HCT116 (cell line): ENCODE results near the gene INPP5D. TPM values are rescaled to one million over a fixed set of nuclear protein-coding genes. Genes with fewer than 3 reads are reported as not detected.

Experiments used
- ATAC-seq: fragments of 200-7000 bp; cut with Tn5 transposase; 2 replicates; pipeline ENCODE4 v1.9.1; 2020; ENCODE audit warnings: mild to moderate bottlenecking, moderate library complexity
- BruUV-seq: library from RNA; stranded (reverse); fragments of 400-500 nt; replicated peaks from 2 replicates; lab custom pipeline; 2021; lab: Mats Ljungman, UMichigan
- CTCF ChIA-PET: fragments of 300-600 bp; sonication (Branson Sonifier 250); formaldehyde crosslinking; loops from one replicate; lab custom pipeline; 2021; ENCODE audit warnings: antibody characterized with exemption; lab: Charles Lee
- POLR2A ChIA-PET: fragments of 300-600, 350-600 bp; sonication (Branson Sonifier 250); formaldehyde crosslinking; loops from one replicate; lab custom pipeline; 2021; ENCODE audit warnings: antibody characterized with exemption; lab: Charles Lee
- RAD21 ChIA-PET, 2 experiments: fragments of 300-600 bp; sonication (Branson Sonifier 250); formaldehyde crosslinking; loops; one replicate each; lab custom pipeline; 2023; ENCODE audit warnings: low total read pairs in 2 of 2; ENCODE audit not compliant: uncharacterized antibody in 2 of 2, unreplicated experiment in 2 of 2, low non-redundant PET in 1 of 2; lab: Charles Lee
- DNase-seq: peaks from one replicate; pipeline ENCODE4 v3.0.0-alpha.2; 2010; ENCODE audit warnings: low read depth, low spot score
- H2AFZ ChIP-seq: fragments of 200-600 bp; shearing (Covaris generic), sonication (generic); 2 replicates; pipeline ENCODE4 v1.6.1; 2017; ENCODE audit warnings: low read depth, mixed run types, mixed read lengths, antibody characterized with exemption, low read length; ENCODE audit not compliant: poor library complexity, severe bottlenecking
- H3K27ac ChIP-seq: 2 replicates; pipeline ENCODE4 v1.5.1; 2012; ENCODE audit warnings: low read depth, low read length
- H3K27me3 ChIP-seq: fragments of 200-600 bp; sonication (generic); 2 replicates; pipeline ENCODE4 v1.6.1; 2016; ENCODE audit warnings: mixed run types, low read length, mixed read lengths; ENCODE audit not compliant: insufficient read depth
- H3K36me3 ChIP-seq, 2 experiments: fragments of 200-500 bp in 1 of 2; fragments of 200-600 bp in 1 of 2; sonication (Bioruptor generic) in 1 of 2; sonication (generic) in 1 of 2; 2 replicates each; pipeline versions ENCODE4 v1.5.1 to v1.6.1; 2014 to 2016; ENCODE audit warnings: low read length in 2 of 2, inconsistent platforms in 1 of 2, mixed read lengths in 1 of 2, mixed run types in 1 of 2; ENCODE audit not compliant: insufficient read depth in 2 of 2, control insufficient read depth in 1 of 2
- H3K4me1 ChIP-seq, 2 experiments: fragments of 200-600 bp in 1 of 2; sonication (generic) in 1 of 2; 2 replicates each; pipeline versions ENCODE4 v1.5.1 to v1.6.1; 2012 to 2017; ENCODE audit warnings: low read length in 2 of 2, inconsistent platforms in 1 of 2, mild to moderate bottlenecking in 1 of 2, mixed read lengths in 1 of 2, mixed run types in 1 of 2, moderate library complexity in 1 of 2; ENCODE audit not compliant: insufficient read depth in 2 of 2, control insufficient read depth in 1 of 2
- H3K4me2 ChIP-seq: fragments of 200-600 bp; sonication (generic); 2 replicates; pipeline ENCODE4 v1.6.1; 2017; ENCODE audit warnings: mixed run types, low read length, mixed read lengths
- H3K4me3 ChIP-seq, 2 experiments: fragments of 200-600 bp in 1 of 2; sonication (generic) in 1 of 2; replicated peaks in 1 of 2; 2 replicates each; pipeline ENCODE4 v1.5.1; 2011 to 2016; ENCODE audit warnings: low read length in 2 of 2, control low read depth in 1 of 2, low read depth in 1 of 2, mild to moderate bottlenecking in 1 of 2, mixed read lengths in 1 of 2, mixed run types in 1 of 2
- H3K79me2 ChIP-seq: fragments of 200-600 bp; sonication (generic); 2 replicates; pipeline ENCODE4 v1.6.1; 2017; ENCODE audit warnings: mild to moderate bottlenecking, mixed run types, low read length, moderate library complexity, mixed read lengths; ENCODE audit not compliant: insufficient read depth
- H3K9ac ChIP-seq: fragments of 200-600 bp; sonication (generic); 2 replicates; pipeline ENCODE4 v1.6.1; 2016; ENCODE audit warnings: low read length, mixed read lengths
- H3K9me2 ChIP-seq: fragments of 200-600 bp; sonication (generic), shearing (Covaris generic); 2 replicates; pipeline ENCODE4 v1.6.1; 2017; ENCODE audit warnings: mixed run types, mild to moderate bottlenecking, moderate library complexity; ENCODE audit not compliant: insufficient read depth
- H3K9me3 ChIP-seq, 2 experiments: fragments of 200-500 bp in 1 of 2; fragments of 200-600 bp in 1 of 2; sonication (Bioruptor generic) in 1 of 2; sonication (generic) in 1 of 2; 2 replicates each; pipeline ENCODE4 v1.6.1; 2014 to 2017; ENCODE audit warnings: low read length in 2 of 2, mixed read lengths in 2 of 2, inconsistent platforms in 1 of 2, low read depth in 1 of 2, mild to moderate bottlenecking in 1 of 2, mixed run types in 1 of 2, moderate library complexity in 1 of 2; ENCODE audit not compliant: control insufficient read depth in 1 of 2, insufficient read depth in 1 of 2
- H4K20me1 ChIP-seq: fragments of 200-600 bp; sonication (generic), shearing (Covaris generic); 2 replicates; pipeline ENCODE4 v1.6.1; 2017; ENCODE audit warnings: mixed run types, mild to moderate bottlenecking, moderate library complexity; ENCODE audit not compliant: insufficient read depth
- CBX3 ChIP-seq: IDR thresholded peaks from 2 replicates; pipeline ENCODE4 v1.6.1; 2012; ENCODE audit warnings: low read depth
- EGR1 ChIP-seq: IDR thresholded peaks from 2 replicates; pipeline ENCODE4 v1.6.1; 2012; ENCODE audit warnings: low read depth
- ELF1 ChIP-seq: IDR thresholded peaks from 2 replicates; pipeline ENCODE4 v1.6.1; 2012; ENCODE audit warnings: low read depth, borderline replicate concordance
- EZH2 ChIP-seq: fragments of 200-600 bp; sonication (generic); IDR thresholded peaks from 2 replicates; pipeline ENCODE4 v1.6.1; 2017; ENCODE audit warnings: antibody characterized with exemption, mixed run types
- EZH2phosphoT487 ChIP-seq: fragments of 200-600 bp; IDR thresholded peaks from 2 replicates; pipeline ENCODE4 v1.6.1; 2018; ENCODE audit warnings: antibody characterized with exemption, borderline replicate concordance
- JUND ChIP-seq: IDR thresholded peaks from 2 replicates; pipeline ENCODE4 v1.6.1; 2012
- POLR2A ChIP-seq: IDR thresholded peaks from 2 replicates; pipeline ENCODE4 v1.7.0; 2011; ENCODE audit warnings: borderline replicate concordance; ENCODE audit not compliant: insufficient read depth, insufficient read length; ENCODE audit errors: extremely low read depth
- RAD21 ChIP-seq: IDR thresholded peaks from 2 replicates; pipeline ENCODE4 v1.6.1; 2012; ENCODE audit warnings: low read depth, mild to moderate bottlenecking
- SIN3A ChIP-seq: IDR thresholded peaks from 2 replicates; pipeline ENCODE4 v1.6.1; 2012; ENCODE audit warnings: low read depth
- SP1 ChIP-seq: IDR thresholded peaks from 2 replicates; pipeline ENCODE4 v1.6.1; 2012; ENCODE audit warnings: low read depth
- YY1 ChIP-seq: IDR thresholded peaks from 2 replicates; pipeline ENCODE4 v1.6.1; 2011; ENCODE audit warnings: low read length, low read depth, moderate library complexity, mild to moderate bottlenecking; ENCODE audit not compliant: insufficient replicate concordance; ENCODE audit errors: extremely low read depth
- ZFX ChIP-seq: fragments of 450-650 bp; IDR thresholded peaks from 2 replicates; pipeline ENCODE4 v1.6.1; 2017
- intact Hi-C: fragments of 100-400 bp; cut with micrococcal nuclease; formaldehyde crosslinking; loops from 2 replicates; pipeline ENCODE4 v1.10.0; 2022
- total RNA-seq: library from RNA; stranded (reverse); gene quantifications from one replicate; pipeline ENCODE4 v1.2.1, GENCODE V29; 2021; ENCODE audit not compliant: unreplicated experiment

INPP5D gene
- total RNA-seq, 1 experiment from 2014 or later, result 1.8 TPM

- TF ChIP-seq CBX3 (no peak), EZH2phosphoT487 (no peak), EGR1 (no peak), YY1 (no peak), ELF1 (no peak), JUND (no peak), ZFX (no peak), RAD21 (no peak), SP1 (no peak), EZH2 (no peak)
Measured at GRCh38 chr2:233044974-233045605, 15.1 kb upstream of the INPP5D start (continued).

GRCh38 chr2:233047206-233047605 lies 12.9 kb upstream of the INPP5D start:
- Histone ChIP-seq H3K9me2 (no peaks in the 10 kb centered on the region), H4K20me1 (no peaks in the 10 kb centered on the region), H3K36me3 (no peaks in the 10 kb centered on the region), H3K27ac (no peak overlapping the region), H3K79me2 (no peaks in the 10 kb centered on the region), H3K4me2 (no peak overlapping the region), H3K9me3 (no peaks in the 10 kb centered on the region), H2AFZ (no peak overlapping the region), H3K4me3 (no peak overlapping the region), H3K9ac (no peak overlapping the region), H3K27me3 (no peaks in the 10 kb centered on the region), H3K4me1 (peaks cover 0 to 14% of the 10 kb centered on the region in 2 experiments; a peak in 2 of 4 replicates)
- no TSS peak for BruUV-seq
- ChIA-PET RAD21 (no interaction called here), POLR2A (interaction anchor here (0.7 kb wide), 1 partner anchor 139 kb away, joined by 3 read pairs; no protein-coding TSS in a partner anchor), CTCF (no interaction called here)
- DNase-seq, result no peak
- intact Hi-C loops, result no loop called here
- no peak for ATAC-seq
- TF ChIP-seq SIN3A, result no peak
- no peak for TF ChIP-seq POLR2A
